GM19324 (cell line): ENCODE results near the gene PDE8A.
"Not testable (repeated sequence)": the region's sequence is repeated elsewhere in the genome, so short reads cannot be mapped to it uniquely, and the experiment has no call there.

Source experiments
- ATAC-seq: cut with Tn5 transposase; IDR thresholded peaks from one replicate; pipeline ENCODE4 v1.9.1; 2021; ENCODE audit warnings: mild to moderate bottlenecking, moderate library complexity; ENCODE audit not compliant: unreplicated experiment, low FRiP score

Gene PDE8A

GRCh38 chr15:85008474-85009260 is 27.0 kb downstream of the PDE8A start:
- no peak for ATAC-seq

- ATAC-seq: no peak
Measured at GRCh38 chr15:85009435-85009834, 27.8 kb downstream of the PDE8A start.

- no peak for ATAC-seq
Measured at GRCh38 chr15:85010071-85010385, 28.4 kb downstream of the PDE8A start.

GRCh38 chr15:85010386-85011159 is 28.9 kb downstream of the PDE8A start:
- no peak for ATAC-seq

GRCh38 chr15:85011160-85011571 is 29.5 kb downstream of the PDE8A start:
- no peak for ATAC-seq

GRCh38 chr15:85011724-85012123 is 30.1 kb downstream of the PDE8A start:
- ATAC-seq: not testable (repeated sequence)

- no peak for ATAC-seq
Measured at GRCh38 chr15:85013785-85014184, 32.1 kb downstream of the PDE8A start.

- no peak for ATAC-seq
Measured at GRCh38 chr15:85014932-85015331, 33.3 kb downstream of the PDE8A start.

- ATAC-seq: no peak
Measured at GRCh38 chr15:85016275-85016674, 34.6 kb downstream of the PDE8A start.

- no peak for ATAC-seq
Measured at GRCh38 chr15:85019815-85020590, 38.3 kb downstream of the PDE8A start.

- no peak for ATAC-seq
Measured at GRCh38 chr15:85021409-85021808, 39.8 kb downstream of the PDE8A start.

- ATAC-seq: no peak
Measured at GRCh38 chr15:85022860-85023403, 41.3 kb downstream of the PDE8A start.

GRCh38 chr15:85024003-85024402 is 42.3 kb downstream of the PDE8A start:
- no peak for ATAC-seq

GRCh38 chr15:85024509-85025336 is 43.1 kb downstream of the PDE8A start:
- ATAC-seq: no peak

- no peak for ATAC-seq
Measured at GRCh38 chr15:85025516-85026251, 44.0 kb downstream of the PDE8A start.

- ATAC-seq: no peak
Measured at GRCh38 chr15:85026304-85027032, 44.8 kb downstream of the PDE8A start.

GRCh38 chr15:85027033-85027380 is 45.4 kb downstream of the PDE8A start:
- ATAC-seq: no peak

- ATAC-seq: no peak
Measured at GRCh38 chr15:85027421-85027820, 45.8 kb downstream of the PDE8A start.

- ATAC-seq: no peak
Measured at GRCh38 chr15:85028416-85028815, 46.8 kb downstream of the PDE8A start.
